EH (cell line): ENCODE results near the gene THSD4.
A peak's percentile ranks its signal among the peaks of the same experiment; 100 is the strongest.
"Not testable (repeated sequence)": the region's sequence is repeated elsewhere in the genome, so short reads cannot be mapped to it uniquely, and the experiment has no call there.

Experiments used
- DNase-seq: peaks from one replicate; pipeline ENCODE4 v3.0.0-alpha.2; 2015; ENCODE audit warnings: low read depth

THSD4 gene

DNA sequence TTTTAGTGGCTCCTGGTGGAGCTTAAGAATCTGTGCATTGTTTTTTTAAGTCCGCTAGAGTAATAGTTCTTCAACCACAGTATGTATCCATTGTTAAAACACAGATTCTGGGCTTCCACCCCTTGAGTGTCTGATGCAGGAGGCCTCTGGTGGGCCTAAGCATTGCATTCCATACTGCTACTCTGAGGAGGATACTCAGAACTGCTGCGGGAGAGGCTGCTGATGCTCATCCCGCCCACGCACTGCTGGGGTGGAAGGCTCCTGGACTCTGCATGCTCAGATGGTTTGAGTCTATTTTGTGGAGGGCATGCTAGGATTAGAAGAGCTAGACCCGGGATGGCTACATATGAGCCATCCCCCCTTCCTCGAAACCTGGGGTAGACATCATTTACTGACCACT, 74.4 kb downstream of the THSD4 start:
- DNase-seq, result peak; percentile 32

DNA sequence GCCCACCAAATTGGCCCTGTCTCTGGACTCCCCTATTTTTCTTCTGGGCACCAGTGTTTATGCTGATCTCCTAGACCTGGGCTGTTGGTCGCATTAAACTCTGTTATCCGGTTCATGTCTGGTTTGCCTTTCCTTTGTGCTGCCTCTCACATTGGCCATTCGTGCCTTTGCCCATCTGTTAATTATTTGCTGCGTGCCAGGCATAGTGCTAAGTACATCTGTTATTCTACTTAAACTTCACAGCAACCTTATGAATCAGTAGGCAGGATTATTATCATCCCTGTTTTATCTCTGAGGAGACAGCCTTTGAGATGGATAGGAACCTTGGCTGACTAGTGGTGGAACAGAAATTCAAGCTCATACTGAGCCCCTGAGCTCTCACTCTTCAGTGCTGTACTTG, 76.0 kb downstream of the THSD4 start:
- peak; percentile 58 for DNase-seq

DNA sequence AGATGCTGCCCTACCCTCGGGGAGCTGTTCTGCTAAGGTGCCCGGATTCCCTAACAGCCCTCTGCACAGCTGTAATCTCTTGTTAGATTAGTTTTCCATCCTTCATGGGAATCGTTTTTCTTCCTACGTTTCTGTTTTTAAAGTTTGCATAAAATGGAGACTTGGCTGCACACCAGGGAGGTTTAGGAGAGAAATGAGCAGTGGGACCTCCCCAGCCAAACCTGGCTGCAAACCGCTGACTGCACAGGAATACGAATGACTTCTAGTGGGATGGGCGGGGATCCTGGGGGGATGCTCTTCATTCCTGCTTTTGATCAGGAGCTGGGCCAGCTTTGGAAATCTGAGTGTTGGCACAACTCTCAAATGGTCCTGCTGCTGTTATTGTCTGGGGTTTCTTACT, 77.5 kb downstream of the THSD4 start:
- no peak for DNase-seq

DNA sequence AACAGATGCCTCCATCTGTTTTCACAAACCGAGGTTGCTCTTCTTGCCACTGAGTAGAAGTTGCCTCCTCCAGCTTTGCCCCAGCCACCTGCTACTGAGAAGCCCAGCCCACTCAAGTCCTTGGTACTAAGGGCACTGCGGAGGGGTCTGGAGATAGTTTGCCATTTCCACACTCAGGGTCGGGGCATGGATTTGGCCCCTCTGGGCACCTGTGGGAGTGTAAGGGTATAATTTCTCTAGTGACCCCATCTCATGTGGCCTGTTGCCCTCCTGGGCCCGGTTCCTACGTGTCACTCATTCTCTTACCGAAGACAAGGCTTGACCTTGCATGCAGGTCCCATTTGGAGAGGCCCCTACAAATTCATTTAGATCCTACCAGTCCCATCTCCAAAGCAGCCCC, 79.0 kb downstream of the THSD4 start:
- no peak for DNase-seq

DNA sequence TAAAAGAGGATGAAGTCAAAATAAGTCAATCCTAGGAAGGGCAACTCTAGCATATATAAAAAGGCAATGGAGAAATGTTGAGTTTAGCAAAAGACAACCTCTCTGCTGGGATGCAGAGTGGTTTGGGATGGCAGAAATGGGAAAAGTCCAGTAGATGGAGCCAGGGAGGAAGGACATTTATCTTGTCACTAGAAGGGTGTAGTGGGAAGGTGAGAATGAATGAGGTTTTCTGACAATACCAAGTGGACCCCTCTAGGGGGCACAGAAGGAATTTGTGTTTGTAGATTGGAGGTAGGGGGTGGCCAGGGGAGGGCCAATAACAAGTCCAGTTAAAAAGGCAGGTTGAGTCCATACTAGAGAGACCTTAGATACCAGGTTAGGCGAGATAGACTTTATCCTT, 80.0 kb downstream of the THSD4 start:
- peak; percentile 48 for DNase-seq

DNA sequence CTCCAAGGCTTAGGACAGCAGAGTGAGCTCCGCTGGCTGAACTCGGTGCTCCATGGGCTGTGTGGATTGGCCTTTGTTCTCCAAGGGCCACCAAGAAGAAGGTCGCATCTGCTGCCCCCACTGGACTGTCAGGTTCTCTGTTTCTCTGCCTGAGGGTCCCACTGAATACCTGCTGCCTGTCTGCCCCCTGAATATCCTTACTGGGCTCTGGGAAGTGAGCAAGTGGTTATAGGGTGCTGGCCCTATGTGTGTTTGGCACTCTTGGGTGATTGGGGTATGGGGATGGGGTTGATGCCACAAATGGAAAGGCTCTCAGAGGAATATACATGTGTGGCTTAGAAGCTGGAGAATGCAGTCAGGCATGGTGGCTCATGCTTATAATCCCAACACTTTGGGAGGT, 82.3 kb downstream of the THSD4 start:
- no peak for DNase-seq

DNA sequence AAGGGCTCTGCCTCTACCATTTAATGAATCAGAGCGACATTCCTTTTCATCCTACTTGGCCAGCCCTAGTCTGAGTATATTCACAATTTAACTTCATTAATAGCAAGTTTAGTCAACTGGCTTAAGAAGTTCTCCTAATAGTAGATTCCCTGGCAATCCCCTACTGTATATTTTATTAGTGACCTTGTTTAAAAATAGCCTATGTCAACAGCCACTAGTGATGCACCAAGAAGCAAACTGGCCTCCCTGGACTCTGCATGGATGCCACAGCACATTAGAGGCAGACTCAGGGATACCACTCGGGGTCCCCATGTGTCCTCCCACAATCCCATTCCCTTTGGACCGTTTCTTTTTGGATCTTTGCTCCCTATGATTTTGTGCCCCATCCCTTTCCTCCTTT, 83.6 kb downstream of the THSD4 start:
- peak; percentile 57 for DNase-seq

DNA sequence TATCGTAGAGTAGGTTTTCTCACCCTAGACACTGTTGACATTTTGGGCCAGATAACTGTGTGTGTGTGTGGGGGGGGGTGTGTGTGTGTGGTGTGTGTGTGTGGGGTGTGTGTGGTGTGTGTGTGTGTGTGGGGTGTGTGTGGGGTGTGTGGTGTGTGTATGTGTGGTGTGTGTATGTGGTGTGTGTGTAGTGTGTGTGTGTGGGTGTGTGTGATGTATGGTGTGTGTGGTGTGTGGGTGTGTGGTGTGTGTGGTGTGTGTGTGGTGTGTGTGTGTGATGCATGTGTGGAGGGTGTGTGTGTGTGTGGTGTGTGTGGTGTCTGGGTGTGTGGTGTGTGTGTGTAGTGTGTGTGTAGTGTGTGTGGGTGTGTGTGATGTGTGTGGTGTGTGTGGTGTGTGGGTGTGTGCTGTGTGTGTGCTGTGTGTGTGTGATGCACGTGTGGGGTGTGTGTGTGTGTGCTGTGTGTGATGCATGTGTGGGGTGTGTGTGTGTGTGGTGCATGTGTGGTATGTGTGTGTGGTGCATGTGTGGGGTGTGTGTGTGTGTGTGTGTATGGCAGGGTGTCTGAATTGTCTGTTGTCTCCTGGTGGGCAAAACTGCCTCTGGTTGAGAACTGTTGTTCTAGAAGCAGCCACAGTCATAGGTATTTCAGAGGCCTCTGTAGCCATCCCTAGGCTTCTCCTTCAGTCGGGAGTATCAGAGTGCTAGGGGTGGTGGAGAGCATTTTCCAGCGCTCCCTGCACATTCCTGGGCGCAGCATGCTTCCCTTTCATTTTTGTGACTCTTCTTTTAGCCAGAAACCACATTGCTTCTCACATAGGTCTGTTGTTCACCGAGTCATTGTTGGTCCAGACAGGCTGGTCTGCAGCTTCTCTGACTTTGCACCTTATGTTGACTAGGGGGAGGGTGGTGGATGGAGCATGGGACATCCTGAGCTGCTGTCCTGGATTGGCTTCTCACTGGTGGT, 84.4 kb downstream of the THSD4 start:
- DNase-seq, result peak; percentile 58

DNA sequence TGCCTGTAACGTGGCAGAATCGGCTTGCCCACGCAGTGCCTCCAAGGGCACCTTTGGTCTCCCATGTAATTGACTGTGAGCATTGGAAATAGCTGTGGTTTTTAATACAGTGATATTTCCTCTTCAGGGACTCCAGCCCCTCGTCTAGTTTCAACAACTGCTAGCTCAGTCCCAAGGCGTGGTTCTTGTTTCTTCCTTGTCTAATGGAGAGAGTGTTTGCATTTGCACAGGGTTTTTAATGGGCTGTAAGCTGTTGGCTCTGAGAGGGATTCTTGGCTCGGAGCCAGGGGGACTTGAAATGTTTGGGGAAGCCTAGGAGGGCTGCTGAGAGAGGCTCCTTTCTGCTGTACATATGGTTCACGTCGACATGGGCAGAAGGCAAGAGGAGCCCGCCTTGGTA, 86.2 kb downstream of the THSD4 start:
- peak; percentile 7 for DNase-seq

DNA sequence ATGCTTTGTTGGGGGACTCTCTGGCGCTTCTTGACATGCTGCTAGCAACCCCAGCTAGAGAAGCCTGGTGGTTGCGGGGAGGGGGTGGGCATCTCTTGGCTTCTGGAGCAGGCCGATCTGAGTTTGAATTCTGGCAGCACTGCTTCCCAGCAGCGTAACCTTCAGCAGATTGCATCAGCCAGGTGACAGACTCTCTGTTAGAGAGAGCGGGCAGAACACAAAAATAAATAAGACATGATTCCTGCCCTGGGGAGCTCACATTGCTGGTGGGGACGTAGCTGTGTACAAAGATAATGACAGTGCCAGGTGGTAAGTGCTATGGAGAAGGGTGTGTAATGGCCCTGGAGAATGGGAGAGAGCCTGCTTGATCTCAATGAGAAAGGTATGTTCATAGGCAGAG, 87.4 kb downstream of the THSD4 start:
- DNase-seq, result no peak

DNA sequence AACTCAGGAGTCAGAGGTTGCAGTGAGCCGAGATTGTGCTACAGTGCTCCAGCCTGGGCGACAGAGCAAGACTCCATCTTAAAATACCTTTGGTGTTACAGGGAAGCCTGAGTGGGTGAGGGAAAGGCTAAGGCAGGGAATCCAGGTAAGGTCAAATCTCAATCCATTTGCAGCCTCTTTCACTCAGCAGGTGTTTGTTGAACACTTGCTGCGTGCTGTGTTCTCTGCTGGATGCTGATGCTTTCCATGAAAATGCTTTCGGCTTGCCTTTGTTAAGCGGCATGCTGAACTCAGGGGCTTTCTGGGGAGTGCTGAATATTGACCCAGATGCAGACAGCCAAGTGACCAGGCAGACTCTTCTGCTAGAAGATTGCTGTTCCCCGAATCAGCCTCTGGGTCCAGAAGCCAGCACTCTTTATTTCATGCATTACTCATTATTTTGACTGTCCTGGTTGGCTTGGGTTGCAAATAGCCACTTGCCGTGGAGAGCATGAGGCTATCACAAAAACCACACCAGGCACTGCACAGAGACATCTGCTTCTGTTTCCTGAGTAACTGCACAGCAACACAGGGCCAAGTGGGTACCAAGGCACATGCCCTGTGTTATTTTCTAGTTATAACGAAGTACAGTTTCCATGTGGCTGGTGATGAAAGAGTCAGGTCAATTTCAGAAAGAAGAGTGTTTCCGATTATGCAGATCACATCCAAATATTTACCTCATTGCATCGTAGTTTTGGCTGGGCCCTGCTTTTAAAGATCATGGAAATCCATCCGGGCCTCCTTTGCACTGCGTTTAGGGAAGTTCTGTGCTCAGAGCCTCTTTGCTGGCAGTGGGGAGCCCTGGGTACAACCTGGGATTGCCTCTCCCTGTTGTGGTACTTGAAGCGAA, 88.6 kb downstream of the THSD4 start:
- DNase-seq, result peak; percentile 31

DNA sequence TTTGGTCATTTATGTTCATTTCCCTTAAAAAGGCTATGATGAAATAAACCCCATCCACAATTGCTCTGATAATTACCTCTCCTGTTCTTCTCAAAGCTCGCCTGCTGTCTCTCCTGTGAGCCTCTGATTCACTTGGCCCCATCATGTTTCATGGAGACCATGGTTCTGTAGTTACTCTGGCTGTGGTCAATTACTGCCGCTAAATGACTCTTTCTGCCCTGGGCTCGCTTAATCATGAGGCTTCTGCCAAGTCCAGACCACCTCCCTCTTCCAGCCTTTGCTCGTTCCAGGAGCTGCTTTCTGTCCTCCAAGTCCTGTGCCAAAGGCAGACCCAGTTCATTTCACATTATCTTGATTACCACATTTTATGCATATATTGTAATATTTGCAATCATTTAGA, 91.9 kb downstream of the THSD4 start:
- DNase-seq, result no peak

DNA sequence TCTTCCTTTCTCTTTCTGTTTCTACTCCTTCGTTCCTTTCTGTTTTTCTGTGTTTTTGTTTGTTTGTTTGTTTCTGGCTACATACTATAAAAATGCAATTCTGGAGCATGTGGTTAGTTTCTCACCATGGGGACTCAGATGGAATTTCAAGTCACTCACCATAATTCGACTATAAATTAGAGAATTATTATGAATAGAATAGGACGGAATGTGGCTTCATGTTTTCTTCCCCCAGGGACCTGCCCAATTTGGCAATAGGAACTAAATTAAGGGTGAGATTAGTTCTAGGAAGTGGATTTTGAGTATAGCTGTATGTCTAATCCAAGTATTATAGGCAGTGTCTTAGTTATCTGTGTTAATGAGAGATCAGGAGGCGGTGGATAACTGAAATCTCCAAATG, 96.9 kb downstream of the THSD4 start:
- DNase-seq, result no peak

DNA sequence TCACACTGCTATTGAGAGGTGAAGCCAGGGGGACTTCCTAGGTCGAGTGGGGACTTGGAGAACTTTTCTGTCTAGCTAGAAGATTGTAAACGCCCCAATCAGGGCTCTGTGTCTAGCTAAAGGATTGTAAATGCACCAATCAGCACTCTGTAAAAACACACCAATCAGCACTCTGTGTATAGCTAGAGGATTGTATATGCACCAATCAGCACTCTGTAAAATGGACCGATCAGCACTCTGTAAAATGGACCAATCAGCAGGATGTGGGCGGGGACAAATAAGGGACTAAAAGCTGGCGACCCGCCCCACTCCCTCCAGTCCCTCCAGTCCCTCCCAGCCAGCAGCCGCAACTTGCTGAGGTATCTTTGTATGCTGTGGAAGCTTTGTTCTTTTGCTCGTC, 98.7 kb downstream of the THSD4 start:
- not testable (repeated sequence) for DNase-seq

DNA sequence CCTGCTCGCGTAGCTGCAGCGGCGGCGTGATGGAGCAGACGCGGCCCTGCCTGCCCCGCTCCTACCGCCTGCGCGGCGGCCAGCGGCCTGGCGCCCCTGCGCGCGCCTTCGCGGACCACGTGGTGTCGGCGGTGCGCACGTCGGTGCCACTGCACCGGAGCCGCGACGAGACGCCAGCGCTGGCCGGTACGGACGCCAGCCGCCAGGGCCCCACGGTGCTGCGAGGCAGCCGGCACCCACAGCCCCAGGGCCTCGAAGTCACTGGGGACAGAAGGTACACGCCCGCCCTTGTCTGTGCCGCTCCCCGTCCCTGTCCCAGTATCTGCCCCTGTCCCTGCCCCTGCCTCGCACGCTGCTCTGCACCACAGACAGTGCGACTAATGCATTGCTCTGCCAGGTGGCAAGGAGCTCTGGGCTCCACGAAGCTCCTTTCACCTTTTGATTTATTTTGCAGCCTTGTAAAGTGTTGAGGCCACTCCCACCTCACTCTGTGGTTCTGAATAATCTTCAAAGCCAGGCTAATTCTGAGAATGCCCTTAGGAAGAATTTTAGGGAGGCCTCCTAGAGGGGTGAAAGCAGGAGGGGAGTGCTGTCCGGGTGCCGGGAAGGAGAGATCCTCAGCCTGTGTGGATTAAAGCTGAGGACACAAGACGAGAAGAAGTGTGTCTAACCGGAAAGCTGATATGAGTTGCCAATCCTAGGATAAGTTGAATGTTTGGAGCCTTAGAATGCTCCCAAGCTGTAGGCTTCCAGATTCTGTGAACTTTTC, 100.0 kb downstream of the THSD4 start:
- no peak for DNase-seq

DNA sequence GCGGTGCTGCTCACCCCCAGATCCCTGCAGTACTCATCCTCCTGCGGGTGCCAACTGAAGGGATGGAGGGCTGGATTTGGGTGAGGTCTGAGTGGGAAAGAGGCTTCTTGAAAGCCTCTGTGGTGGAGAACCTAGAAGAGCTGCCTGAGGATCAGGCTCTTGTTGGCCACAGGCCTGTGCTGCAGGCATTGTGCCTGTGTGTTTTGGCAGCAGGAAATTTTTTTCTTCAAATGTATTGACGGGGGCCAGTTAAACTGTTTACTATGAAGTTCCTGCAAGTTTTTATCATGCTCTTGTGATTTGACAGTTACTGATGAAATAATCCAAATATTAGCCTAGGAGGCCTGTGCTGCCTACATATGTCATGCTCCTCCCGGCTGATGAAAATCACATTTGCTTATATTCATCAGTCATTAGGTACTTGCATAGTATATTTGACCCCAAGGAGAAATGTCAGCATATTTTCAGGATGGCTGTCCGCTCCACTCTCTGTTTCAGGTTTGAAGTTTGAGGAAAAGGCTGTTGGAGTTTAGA, 103.1 kb downstream of the THSD4 start:
- no peak for DNase-seq

DNA sequence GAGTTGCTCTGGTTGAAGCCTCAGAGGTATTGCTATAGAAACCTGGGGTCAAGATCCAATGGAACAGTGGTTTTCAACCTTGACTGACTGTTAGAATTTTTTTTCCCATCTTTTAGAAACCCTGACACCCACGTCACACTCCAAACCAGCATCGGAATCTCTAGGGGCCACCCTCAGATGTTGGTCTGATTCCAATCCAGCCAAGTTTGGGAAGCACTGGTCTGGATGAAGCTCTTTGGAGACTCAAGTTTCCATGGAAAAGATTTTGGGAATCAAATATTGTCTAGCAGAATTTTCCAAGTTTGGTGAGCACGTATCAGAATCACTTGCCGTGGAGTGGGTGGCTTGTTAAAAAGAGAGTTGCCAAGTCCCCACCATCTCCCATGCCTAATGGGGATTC, 103.8 kb downstream of the THSD4 start:
- no peak for DNase-seq

DNA sequence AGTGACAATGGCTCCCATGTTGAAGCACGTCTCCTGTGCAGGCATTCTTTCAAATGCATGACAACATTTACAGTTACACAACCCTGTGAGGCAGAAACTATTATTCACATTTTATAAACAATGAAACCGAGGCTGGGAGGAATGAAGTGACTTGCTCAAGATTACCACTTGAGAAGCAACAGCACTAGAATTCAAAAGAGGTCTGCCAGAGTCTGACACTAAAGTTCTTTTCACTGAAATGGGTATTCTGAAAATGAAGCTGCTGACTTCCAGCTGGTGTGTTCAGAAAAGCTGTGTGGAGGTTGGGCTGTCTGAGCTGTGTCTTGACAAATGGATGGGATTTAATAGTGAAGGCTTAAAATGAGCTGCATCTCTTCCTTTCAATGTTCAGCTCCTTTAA, 104.4 kb downstream of the THSD4 start:
- DNase-seq, result peak; percentile 79

DNA sequence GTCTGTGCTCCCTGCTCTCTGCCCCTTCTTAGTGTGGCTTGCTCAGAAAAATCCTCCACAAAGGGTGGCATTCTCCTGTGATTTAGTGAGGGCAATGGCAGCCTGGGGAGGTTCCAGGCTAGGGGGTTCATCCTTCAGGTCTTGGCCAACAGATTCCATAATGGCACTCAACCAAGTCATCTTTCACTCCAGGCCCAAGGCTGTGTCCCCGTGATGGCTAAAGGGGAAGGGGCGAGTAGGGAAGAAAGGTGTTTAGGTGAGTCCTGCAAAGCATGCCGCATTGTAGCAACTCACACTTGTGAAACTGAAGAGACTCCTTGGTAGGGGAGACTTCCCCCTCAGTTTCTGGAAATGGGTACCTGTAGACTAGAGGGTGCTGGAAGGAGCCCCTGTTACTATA, 105.6 kb downstream of the THSD4 start:
- no peak for DNase-seq

DNA sequence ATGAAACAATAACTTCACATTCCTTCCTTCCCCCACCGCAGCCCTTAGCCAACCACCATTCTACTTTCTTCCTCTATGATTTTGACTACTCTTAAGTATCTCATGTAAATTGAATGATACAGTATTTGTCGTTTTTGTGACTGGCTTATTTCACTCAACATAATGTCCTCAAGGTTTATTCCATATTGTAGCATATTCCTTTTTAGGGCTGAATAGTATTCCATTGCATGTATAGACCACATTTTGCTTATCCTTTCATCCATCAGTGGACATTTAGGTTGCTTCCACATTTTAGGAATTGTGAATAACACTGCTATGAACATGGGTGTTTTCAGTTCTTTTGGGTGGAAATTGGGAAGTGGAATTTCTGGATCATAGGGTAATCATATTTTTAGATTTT, 106.1 kb downstream of the THSD4 start:
- DNase-seq, result no peak

DNA sequence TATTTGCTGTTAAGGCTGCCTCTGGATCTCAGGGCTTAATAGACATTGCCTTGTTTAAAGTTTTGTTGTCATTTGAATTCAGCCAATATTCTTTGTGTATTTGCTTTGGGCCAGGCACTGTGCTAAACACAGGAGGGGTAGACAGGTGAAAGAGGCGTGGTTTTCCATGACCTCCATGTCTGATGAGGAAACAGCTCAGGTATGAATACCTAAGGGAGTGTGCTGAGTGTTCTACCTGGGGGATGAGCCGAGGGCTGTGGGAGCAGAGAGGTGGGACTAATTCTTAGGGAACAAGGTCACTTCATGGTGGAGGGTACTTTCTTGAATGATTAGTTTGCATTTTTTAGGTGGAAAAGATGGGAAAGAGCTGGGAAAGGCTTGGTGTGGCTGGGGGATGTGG, 108.2 kb downstream of the THSD4 start:
- no peak for DNase-seq

DNA sequence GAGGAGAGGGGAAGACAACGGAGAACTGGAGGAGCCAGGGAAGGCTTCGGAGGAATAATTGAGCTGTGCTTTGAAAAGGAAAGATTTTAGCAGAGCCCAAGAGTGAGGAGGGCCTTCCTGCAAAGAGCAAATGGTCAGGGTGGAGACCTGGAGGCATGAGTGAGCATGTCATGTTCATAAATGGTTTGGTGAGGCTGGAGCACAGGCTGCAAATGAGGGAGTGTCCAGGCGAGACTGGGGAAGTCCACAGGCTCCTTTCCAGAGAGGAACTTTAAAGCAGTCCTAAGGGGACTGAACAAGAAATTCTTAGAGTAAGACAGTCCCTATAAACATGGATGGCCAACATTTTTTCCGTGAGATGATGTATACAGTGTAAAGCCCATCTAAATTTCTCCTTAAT, 108.8 kb downstream of the THSD4 start:
- DNase-seq, result no peak
